ENCODE measurements around the gene DISC1. TPM values are rescaled to one million over a fixed set of nuclear protein-coding genes. Genes with fewer than 3 reads are reported as not detected.
"Not testable (repeated sequence)": the region's sequence is repeated elsewhere in the genome, so short reads cannot be mapped to it uniquely, and the experiment has no call there.

The DISC1 gene
- total RNA-seq, 1 experiment from 2014 or later: 3.8 TPM

DNA sequence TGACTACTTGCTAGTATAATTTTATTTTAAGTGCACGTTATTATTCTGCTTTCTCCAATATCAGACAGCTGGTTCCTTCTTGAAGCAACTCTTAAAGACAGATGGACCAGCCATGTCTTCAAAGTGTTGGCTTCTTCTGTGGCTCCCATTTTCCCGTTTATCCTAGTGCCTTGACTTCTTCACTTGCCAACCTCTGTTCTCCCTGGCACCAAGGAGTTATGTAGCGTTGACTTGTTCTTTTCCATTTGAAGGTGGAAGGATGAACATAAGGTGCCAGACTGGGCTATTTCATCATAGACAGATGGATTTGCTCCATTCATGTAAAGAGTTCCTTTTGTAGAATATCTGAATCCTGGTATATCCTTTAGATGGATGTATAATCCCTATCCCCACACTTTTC lies 260.6 kb downstream of the DISC1 start:
- no peak for DNase-seq (ENCODE audit: low read depth)

DNA sequence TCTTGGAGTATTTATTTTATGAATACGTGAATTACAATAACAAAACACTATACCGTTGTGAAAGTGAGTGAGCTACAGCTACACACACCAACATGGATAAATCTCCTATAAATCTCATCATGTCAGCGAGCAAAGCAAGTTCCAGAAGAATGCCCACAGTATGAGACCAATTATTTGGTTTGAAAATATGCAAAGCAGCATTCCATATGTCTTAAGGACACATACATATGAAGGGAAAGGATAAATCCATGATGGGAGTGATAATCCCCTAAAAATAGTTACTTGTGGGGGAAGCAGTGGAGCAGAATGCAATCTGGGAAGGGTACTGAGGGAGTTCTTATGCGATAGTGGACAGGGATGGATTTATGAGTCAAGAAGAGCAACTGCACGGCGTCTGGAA lies 261.3 kb downstream of the DISC1 start:
- no peak for DNase-seq (ENCODE audit: low read depth)

DNA sequence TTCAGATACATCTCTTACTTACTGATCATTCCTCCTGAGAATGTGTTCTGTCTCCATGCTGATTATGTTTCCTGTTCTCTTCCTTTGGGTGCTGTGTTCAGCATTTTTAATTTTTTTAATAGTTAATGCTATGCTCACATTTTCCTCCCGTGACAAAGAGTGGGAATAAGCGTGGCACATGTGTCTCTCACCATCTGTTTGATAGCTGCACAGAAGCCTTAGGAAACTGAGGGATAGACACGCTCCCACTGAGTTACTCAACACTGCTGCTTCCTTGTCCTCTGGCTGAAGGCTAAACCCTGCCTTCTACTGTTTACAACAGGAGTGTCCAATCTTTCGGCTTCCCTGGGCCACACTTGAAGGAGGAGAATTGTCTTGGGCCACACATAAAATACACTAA lies 264.2 kb downstream of the DISC1 start:
- DNase-seq (ENCODE audit: low read depth): no peak

DNA sequence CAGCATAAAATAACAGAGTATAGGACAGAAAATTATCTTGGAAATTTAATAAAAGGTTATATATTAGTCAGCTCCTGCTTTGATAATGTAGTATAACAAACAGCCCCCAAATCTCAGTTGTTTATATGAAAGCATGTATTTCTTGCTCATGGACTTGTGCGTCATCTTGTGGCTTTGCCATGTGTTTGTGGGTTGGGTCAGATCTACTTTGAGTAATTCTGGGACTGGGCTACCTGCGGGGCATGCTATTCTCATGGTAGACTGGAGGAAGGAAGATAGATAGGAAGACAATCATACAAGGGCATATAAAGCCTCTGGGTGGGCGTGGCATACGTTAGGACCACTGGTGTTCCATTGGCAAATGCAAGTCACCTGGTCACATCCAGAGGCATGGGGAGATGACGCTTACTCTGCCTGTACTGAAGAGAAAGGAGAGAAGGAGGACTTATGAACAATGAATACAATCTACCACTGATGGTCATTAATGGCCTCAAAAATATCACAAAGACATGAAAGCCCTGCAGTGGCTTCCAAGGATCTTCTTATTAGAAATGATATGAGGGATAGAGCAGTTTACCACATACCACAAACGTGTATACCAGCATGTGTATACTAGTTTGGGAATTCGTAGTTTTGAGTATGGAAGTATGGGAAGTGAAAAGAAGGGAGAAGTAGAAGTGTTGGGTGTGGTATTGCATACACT lies 267.0 kb downstream of the DISC1 start:
- no peak for DNase-seq (ENCODE audit: low read depth)

DNA sequence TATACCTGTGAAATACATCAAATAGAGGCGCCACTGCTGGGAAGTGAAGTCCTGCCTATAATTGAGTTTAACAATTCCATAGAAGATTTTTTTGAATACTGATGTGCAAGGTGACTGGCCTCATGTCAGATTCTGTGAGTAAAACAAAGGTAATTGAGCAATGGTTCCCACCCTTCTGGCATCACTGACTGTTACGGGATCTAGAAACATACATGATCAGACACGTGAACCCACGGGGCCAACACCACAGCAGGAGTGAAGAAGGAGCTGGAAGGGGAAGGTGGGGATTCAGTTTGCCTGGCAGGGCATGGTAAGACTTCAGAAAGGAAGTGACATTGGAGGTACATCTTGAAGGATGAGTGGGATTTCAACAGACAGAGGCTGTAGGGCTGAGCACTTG lies 270.2 kb downstream of the DISC1 start:
- DNase-seq (ENCODE audit: low read depth): no peak

DNA sequence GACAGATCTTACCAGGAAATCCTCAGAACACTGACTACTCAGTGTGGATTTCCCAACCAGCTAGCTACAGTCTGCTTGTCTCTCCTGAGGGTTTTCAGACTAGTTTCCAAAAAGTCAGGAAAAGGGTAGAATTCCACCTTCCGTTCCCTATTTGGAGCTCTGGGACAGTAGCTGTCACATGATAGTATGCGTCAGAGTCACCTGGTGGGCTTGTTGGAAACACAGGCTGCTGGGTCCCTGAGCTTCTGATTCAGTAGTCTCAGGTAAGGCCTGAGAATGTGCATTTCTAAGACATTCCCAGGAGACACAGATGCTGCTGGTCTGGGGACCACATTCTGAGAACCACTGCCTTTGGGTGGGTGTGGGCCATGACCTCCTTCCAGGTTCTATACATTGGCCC lies 272.5 kb downstream of the DISC1 start:
- DNase-seq (ENCODE audit: low read depth): no peak

DNA sequence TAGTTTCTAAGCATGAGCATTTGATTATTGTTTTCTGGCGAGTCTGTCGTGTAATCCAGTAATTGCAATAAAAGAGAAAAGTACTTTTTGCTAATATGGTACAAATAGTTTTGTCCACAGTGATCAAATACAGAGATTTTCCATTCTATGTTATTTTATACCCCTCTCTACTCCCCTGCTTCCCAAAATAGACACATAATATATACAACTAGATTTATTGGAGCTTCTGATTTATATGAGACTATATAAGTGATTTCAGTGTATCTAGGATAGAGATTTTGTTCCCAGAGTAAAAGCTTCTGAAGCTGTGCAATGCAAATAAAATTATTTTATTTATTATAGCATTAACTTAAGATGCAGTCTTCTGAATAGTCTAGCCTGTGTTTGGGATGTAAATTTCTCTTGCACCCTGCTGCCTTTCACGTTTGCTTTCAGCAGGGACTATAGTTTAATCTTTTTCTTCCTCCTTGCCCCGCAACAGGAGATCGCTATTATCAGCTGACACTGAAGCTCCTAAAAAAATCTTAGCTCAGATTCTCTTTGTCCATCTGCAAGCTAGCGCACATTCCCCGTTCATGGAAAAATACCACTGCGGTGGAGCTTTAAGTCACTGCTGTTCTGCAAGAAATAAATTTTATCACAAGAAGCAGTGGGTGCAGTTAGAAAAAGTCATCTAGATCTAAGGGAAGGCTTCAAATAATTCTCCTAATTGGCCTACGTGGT lies 273.3 kb downstream of the DISC1 start:
- no peak for DNase-seq (ENCODE audit: low read depth)

DNA sequence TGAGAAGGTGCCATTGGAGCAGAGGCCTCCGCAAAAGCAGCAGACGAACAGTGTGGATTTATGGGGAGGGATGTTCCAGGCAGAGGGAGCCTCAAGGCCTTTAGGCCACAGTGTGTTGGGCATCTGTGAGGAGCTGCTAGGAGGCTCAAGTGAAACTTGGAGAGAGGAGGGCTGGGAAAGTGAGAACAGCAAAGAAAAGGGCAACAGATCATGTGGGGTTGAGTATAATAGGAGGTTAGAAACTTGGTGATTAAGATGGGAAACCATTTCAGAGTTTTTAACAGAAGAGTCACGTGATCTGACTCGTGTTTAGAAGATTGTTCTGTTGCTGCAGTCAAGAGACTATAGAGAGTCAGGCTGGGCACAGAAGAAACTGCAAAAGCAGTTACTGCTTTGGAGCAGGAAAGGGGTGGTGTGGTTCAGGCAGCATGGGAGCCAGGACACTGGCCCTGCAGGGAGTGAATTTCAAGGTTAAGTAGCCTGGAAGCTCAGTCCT lies 277.0 kb downstream of the DISC1 start:
- no peak for DNase-seq (ENCODE audit: low read depth)

DNA sequence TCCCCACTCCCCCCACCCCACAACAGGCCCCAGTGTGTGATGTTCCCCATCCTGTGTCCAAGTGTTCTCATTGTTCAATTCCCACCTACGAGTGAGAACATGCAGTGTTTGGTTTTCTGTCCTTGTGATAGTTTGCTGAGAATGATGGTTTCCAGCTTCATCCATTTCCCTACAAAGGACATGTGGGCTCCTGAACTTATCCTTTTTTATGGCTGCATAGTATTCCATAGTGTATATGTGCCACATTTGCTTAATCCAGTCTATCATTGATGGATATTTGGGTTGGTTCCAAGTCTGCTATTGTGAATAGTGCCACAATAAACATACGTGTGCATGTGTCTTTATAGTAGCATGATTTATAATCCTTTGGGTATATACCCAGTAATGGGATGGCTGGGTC lies 280.7 kb downstream of the DISC1 start:
- DNase-seq (ENCODE audit: low read depth): not testable (repeated sequence)

DNA sequence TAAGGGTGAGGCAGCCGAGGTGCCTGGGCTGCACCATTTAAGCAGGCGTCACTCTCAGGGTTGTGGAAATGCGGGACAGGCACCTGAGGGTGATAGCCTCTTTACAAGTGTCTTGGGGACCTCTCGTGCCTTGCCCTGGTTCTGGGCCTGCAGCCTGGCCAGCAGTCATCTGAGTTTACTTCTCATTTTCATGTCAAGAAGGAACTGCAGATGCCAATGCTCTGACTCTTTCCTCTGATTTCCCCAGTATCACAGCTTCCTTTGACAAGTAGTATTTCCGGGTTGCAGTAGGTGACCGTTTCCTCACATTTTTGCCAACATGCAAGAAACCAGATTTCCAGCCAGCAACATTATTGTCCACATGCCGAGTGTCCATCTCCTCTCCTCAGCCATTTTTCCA lies 286.9 kb downstream of the DISC1 start:
- DNase-seq (ENCODE audit: low read depth): no peak

DNA sequence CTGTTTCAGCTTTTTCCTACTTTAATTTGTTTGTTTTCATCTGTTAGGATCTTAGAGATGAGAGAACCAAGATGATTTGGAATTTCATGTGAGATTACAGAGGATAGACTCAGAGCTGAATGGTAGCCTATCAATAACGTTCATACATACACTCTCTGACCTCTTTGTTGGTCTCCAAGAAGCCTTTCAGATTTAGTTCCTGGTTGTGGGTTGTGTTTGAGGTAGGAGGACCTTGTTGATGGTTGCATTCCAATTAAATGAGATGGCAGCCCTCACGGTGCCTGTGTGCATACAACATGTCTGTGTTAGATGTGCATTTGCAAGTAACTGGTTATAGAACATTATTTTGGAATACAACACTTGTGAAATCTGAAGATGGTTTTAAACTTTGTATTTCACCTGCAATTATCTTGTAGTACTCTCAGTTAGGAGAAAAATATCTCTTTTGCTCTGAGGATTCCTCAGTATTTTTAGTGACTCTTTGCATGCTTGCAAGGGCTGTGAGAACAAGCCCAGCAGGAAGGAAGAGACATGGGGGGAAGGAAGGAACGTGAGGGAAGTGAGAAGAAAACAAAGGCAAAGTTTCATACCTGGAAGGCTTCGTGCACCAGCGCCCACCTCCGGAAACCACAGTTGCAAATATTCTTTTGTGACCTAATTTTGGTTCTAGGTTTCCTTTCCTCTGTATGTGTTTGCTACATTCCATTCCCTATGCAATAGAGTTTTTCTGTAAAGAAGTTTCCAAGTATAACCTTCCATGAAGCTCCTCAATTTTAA lies 291.8 kb downstream of the DISC1 start:
- peak; percentile 62 for DNase-seq (ENCODE audit: low read depth)

DNA sequence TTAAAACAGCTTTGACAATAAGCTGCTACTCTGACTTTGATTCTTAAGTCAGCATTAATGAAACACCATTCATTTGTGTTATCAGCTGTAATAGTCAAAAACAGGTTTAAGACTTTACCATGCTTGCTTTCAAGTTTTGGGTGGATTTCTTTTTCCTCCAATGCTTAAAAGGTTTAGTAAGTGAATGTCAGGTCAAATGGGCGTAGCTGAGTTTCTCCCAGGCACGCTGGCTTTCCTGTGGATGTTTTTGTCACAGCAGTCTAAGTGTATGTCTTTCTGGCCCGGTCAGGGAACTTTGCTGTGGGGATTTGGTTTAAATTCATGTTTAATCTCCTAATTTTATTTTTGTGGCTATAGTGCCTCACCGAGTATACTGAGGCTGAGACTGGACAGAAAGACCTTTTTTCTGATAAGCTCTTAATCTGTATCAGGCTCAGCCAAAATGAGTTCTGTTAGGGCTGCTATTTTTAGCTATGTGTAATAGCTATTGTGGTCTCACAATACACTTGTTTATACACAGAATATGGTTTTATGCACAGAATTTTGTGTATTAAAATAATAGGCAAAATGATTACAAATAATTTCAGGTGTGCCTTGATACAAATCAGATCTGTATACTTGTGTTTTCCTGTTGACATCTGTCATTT lies 292.8 kb downstream of the DISC1 start:
- no peak for DNase-seq (ENCODE audit: low read depth)

DNA sequence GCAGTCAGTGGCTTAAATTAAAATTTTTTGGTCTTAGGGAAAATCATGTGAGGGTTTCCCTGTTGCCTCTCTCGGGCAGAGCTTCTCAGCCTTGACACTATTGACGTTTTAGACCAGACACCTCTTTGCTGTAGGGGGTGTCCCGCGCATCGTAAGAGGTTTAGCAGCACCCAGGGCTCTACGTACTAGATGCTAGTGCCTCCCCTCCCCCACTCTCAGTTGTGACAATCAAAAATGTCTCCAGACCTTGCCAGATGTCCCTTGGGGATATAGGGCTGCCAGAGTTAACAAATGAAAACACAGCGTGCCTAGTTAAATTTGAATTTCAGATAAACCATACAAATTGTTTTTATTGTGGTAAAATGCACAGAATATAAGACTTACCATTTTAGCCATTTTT lies 293.3 kb downstream of the DISC1 start:
- DNase-seq (ENCODE audit: low read depth): no peak

DNA sequence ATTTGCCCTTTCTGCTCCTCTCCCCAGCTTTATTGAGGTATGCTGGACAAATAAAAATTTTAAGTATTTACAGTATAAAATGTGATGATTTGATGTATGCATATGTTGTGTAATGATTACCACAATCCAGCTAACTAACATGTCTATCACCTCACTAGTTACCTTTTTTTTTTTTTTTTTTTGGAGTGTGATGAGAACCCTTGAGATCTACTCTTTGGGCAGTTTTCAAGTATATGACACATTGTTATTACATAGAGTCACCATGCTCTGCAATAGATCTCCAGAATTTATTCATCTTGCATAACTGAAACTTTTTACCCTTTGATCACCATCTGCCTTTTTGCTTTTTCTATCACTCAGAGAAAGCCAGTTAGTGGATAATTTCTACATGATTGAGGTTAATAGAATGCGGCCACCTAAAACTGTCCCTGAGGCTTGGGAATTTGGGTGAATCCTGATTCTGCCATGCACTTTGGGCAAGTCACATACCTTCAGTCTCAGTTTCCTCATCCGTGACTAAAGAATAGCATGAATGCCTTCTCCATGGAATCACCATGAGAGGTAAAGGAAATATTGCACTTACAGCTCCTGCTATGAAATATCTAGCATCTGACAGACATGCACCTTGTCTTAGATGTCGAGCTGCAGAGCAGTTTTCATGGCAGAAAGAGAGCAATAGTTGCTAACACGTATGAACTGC lies 295.2 kb downstream of the DISC1 start:
- no peak for DNase-seq (ENCODE audit: low read depth)

DNA sequence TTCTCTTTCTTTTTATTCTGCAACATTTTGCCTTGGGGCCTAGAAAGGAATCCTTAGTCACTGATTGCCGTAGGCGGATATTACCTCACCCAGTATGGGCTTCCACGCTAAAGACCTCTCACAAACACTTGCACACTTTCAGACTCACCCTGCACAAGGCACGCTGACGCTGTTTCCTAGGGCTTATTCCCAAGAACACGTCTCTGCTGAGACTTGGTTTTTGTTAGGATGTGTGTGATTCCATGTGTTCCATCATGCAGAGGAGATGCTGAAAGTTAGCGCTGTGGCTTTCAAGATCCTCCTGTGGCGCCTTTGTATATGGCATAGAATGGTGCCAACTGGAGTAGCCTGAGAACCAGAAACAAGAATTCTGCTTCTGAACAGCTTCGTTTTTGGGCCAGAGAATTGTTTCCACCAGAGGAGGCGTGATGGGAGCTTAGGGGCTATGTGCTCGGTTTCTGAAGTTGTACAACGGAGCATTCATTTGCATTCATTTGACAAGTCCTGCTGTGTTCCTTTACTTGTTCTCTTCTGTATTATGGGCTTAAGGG lies 297.0 kb downstream of the DISC1 start:
- DNase-seq (ENCODE audit: low read depth): peak; percentile 26

DNA sequence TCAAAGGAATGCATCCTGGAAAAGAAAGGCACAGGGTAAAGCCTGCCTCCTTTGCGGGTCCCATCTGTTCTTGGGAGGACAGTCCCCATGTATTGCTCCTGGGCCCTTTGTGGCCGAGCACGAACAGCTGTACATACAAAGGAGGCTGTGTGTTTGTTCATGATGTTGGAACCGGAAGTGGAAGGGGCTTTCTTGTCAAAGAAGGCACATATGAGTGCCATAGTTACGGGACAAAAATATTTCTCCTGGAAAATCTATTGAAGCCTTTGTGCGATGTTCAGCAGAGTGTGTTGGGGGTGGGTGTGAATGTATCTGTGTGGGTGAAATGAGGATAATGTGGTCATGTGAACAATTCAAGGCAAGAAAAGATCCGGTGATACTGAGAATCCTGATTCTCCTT lies 297.6 kb downstream of the DISC1 start:
- no peak for DNase-seq (ENCODE audit: low read depth)

DNA sequence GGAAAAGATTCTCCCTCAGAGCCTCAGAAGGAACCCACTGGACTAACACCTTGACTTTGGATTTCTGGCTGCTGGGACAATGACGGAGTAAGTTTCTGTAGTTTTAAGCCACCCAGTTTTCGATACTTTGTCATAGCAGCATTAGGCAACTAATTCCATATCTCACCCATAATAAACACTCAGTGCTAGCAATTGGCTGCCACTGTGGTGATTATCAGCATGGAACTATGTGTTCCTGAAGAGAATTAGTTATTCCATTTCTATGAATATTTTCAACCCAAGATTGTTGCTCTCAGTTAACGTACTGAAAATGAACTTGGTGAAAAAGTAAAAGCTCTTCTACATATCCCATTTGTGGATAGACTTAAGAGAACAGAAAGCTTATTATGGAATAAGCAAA lies 299.3 kb downstream of the DISC1 start:
- no peak for DNase-seq (ENCODE audit: low read depth)

DNA sequence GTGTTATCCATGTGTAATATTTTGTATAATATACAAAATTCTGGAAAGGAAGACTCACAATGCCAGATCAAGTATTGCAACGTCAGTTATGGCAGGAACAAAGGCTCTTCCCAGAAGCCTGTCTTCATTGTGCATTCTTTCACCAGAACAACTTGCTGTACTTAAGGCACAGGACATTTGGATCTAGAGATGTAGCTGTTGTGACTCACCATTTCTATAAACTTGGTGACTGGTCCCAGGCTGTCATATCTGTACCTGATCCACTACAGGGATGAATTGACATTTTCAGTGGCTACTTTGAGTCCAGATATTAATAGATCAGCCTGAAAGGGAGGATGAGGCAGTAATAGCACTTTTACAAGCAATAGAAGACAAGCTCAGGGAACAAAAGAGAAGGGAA lies 299.8 kb downstream of the DISC1 start:
- no peak for DNase-seq (ENCODE audit: low read depth)

DNA sequence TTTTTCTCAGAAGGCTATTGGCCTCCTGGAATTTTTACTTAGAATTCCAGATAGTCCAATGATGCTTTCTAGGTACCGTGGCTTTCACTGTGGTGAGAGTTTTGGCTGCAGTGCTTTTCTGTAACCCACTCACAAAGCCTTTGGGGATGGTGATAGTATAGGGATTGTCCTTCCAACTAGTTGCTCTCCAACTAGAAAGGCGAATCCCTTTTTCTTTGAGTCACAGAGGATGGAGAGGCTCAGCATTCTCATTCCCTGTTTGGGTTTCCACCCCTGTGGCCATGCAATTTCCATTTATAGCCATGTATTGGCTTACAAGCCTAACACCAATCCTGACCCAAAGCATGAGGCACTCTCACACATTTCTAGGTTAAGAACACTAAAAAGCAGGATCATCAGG lies 300.3 kb downstream of the DISC1 start:
- DNase-seq (ENCODE audit: low read depth): no peak

DNA sequence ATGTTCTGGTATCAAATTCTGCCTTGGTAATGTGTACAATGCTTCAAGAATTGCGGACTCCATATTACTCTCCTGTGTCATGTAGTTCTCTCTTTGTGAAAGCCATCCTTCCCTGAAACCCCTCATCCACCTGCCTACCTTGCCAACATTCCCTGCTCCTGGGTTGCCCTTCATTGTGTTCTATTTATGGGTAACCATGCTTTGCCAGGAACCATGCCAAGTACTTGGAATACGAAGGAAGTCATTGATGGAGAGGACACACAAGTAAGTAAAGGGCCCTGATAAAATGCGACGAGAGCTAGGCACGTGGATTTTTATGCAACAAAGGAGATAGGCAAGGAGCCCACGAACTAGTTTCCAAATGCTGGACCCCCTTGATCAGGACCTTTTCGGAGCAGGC lies 300.8 kb downstream of the DISC1 start:
- no peak for DNase-seq (ENCODE audit: low read depth)

DNA sequence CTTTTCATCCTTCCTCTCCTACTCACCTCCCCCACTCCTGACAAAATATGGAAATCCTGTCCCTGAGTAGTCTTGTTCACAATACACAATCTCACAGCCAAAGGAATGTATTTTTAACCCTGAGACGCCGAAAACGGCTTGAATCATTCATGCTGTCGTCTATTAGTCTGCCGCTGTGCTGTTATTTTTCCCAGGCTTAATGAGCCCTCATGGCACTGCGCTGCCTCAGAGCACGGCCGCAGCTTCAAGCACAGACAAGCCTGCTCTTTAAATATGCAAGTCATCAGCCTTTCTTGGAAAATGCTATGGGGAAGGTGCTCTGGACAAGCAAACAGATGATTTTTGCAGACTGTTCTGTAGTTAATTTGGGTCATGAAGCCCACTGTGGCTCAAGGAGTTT lies 302.7 kb downstream of the DISC1 start:
- no peak for DNase-seq (ENCODE audit: low read depth)
